Uterus (tissue), 4 donors: Measurements from ENCODE around the gene STK32C. TPM values are rescaled to one million over a fixed set of nuclear protein-coding genes. Genes with fewer than 3 reads are reported as not detected.
A peak's percentile ranks its signal among the peaks of the same experiment; 100 is the strongest.
"Not testable (repeated sequence)": the region's sequence is repeated elsewhere in the genome, so short reads cannot be mapped to it uniquely, and the experiment has no call there.

Experiments used
- DNase-seq, 2 donors: peaks; one replicate each; pipeline ENCODE4 v3.0.0-alpha.2; 2019 to 2020
- H3K27ac ChIP-seq, 2 donors: fragments of 200-600 bp; sonication (generic); 1 replicate in 1 of 2; 2 replicates in 1 of 2; pipeline ENCODE4 v1.5.1; 2016 to 2018
- H3K27me3 ChIP-seq, 2 donors: fragments of 200-600 bp; sonication (generic); one replicate each; pipeline ENCODE4 v1.5.1; 2018 to 2019; ENCODE audit warnings: control low read depth in 1 of 2
- H3K36me3 ChIP-seq, 2 donors: fragments of 200-600 bp; sonication (generic); one replicate each; pipeline ENCODE4 v1.5.1; 2019; ENCODE audit warnings: control low read depth in 1 of 2
- H3K4me1 ChIP-seq, 2 donors: fragments of 200-600 bp; sonication (generic); one replicate each; pipeline ENCODE4 v1.5.1; 2018 to 2019; ENCODE audit warnings: control low read depth in 1 of 2
- H3K4me3 ChIP-seq, 2 donors: fragments of 200-600 bp; sonication (generic); 1 replicate in 1 of 2; 2 replicates in 1 of 2; pipeline ENCODE4 v1.5.1; 2018 to 2019; ENCODE audit warnings: mild to moderate bottlenecking in 1 of 2
- H3K9me3 ChIP-seq, 2 donors: fragments of 200-600 bp; sonication (generic); one replicate each; pipeline ENCODE4 v1.5.1; 2019; ENCODE audit warnings: control low read depth in 1 of 2
- POLR2A ChIP-seq, 2 donors: fragments of 450-650 bp; IDR thresholded peaks; one replicate each; pipeline ENCODE4 v1.6.1; 2016; ENCODE audit warnings: antibody characterized with exemption in 2 of 2, mild to moderate bottlenecking in 1 of 2, moderate library complexity in 1 of 2
- intact Hi-C: fragments of 100-400 bp; cut with DNase I; formaldehyde crosslinking; loops from one replicate; pipeline ENCODE4 v1.15.1; 2023; ENCODE audit warnings: low total_unique reads
- total RNA-seq, 4 donors: library from RNA; depleted of rRNA in 3 of 4; stranded (reverse); fragments of >200 nt in 3 of 4; gene quantifications; one replicate each; pipeline versions ENCODE4 v1.1.0 to v1.2.4, GENCODE V29; 2014 to 2023
- TF ChIP-seq, protein P1 (sequence below), 4 experiments: fragments of 200-600 bp in 2 of 4; fragments of 450-650 bp in 2 of 4; sonication (generic) in 2 of 4; IDR thresholded peaks; one replicate each; pipeline ENCODE4 v1.5.1; 2016 to 2019; ENCODE audit warnings: antibody characterized with exemption in 4 of 4, mild to moderate bottlenecking in 2 of 4, moderate library complexity in 1 of 4
- donor health status: DM: yes; HTN: yes; CAD: no.

The STK32C gene
- total RNA-seq, 4 donors from 2014 or later, result 0.51 to 17.2 (median 3.2) TPM

DNA sequence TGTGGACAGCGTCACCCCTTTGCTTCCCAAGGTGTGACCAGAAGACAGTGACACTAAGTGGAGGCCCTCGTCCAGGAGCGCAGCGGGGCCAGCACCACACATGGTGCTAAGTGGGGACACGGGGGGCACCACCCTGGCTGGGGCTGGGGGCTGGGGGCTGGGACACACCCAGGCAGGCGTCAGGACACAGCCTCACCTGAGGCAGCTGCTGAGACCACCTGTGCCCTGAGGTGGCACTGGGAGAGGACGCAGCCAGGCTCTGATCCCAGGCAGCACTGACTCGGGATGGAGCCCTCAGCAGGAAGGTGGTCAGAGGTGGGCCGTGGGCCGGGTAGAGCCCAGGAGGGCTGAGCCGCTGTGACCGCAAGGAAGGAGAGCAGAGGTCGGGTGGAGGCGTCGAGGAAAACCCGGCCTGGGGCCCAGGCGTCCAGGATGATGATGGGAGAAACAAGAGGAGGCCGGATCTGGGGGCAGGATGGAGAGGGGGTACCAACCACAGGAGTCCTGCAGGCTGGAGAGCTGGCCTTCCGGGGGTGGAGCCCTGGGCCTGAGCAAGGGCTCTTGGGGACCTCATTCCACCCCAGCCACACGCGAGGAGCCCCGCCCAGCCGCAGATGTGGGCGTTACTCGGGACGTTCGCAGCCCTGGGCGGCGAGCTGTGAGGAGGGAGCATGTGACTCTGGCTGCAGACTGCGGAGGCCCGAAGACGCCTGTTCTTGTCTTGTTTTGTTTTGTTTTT, 46.8 kb upstream of the STK32C start:
- no peak overlapping the region for H3K27ac ChIP-seq
- no peaks in the 10 kb centered on the region for H3K27me3 ChIP-seq
- no peaks in the 10 kb centered on the region for H3K9me3 ChIP-seq
- TF ChIP-seq POLR2A (IDR thresholded peaks at IDR 0.05), result no peak
- TF ChIP-seq, protein P1, sequence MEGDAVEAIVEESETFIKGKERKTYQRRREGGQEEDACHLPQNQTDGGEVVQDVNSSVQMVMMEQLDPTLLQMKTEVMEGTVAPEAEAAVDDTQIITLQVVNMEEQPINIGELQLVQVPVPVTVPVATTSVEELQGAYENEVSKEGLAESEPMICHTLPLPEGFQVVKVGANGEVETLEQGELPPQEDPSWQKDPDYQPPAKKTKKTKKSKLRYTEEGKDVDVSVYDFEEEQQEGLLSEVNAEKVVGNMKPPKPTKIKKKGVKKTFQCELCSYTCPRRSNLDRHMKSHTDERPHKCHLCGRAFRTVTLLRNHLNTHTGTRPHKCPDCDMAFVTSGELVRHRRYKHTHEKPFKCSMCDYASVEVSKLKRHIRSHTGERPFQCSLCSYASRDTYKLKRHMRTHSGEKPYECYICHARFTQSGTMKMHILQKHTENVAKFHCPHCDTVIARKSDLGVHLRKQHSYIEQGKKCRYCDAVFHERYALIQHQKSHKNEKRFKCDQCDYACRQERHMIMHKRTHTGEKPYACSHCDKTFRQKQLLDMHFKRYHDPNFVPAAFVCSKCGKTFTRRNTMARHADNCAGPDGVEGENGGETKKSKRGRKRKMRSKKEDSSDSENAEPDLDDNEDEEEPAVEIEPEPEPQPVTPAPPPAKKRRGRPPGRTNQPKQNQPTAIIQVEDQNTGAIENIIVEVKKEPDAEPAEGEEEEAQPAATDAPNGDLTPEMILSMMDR (IDR thresholded peaks at IDR 0.05), result no peak
- intact Hi-C loops, result loop anchor here (5.0 kb wide), 1 partner anchor 132 kb away; no protein-coding TSS in a partner anchor
- H3K4me1 ChIP-seq, result no peaks in the 10 kb centered on the region
- no peak overlapping the region for H3K4me3 ChIP-seq
- H3K36me3 ChIP-seq, result no peaks in the 10 kb centered on the region
- no peak for DNase-seq

DNA sequence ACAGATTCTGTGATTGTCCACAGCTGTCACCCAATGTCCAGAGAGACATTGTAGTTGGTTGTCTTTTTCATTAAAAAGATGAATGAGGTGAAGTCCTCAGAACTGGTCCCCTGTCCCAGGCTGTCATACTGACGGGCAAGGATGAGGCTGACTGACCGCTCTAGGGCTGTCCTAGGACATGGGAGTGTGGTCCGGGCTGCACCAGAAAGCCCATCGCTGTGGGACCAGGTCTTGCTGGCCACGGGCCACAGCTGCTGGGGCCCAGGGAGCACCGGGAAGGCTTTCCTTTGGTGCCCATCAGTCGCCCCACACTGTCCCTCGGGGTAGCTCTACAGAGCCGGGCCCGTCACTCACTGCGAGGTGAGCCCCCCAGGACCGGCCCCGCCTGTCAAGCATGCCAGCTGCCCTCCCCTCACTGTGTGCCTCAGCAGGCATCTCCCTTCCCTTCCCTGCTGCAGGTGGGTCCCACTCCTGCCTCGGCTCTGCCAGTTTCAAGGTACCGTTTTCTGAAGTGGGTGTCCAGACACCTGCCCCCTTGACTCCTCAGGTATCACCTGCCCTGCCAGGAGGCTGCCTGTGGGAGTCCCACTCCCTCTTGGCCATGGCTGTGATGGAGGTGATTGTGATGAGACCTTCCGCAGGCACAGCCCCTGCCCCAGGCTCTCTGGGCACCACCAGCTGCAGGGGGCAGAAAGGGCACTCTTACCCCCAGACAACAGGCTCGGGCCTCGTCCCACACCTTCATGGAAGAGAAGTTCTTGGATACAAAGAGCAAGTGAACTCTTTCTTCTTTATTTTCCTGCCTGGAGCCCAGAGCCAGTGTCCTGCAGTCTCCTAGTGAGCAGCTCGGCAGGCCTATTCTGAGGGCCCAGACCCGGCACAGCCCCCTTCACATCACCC, 46.0 kb upstream of the STK32C start:
- Histone ChIP-seq H3K36me3 (no peaks in the 10 kb centered on the region), H3K4me1 (no peaks in the 10 kb centered on the region), H3K4me3 (no peak overlapping the region), H3K9me3 (no peaks in the 10 kb centered on the region), H3K27me3 (no peaks in the 10 kb centered on the region), H3K27ac (no peak overlapping the region)
- intact Hi-C loops, result loop anchor here (5.0 kb wide), 1 partner anchor 131 kb away; no protein-coding TSS in a partner anchor
- TF ChIP-seq, protein P1 (IDR thresholded peaks at IDR 0.05), result no peak
- no peak for TF ChIP-seq POLR2A (IDR thresholded peaks at IDR 0.05)
- DNase-seq, result no peak

DNA sequence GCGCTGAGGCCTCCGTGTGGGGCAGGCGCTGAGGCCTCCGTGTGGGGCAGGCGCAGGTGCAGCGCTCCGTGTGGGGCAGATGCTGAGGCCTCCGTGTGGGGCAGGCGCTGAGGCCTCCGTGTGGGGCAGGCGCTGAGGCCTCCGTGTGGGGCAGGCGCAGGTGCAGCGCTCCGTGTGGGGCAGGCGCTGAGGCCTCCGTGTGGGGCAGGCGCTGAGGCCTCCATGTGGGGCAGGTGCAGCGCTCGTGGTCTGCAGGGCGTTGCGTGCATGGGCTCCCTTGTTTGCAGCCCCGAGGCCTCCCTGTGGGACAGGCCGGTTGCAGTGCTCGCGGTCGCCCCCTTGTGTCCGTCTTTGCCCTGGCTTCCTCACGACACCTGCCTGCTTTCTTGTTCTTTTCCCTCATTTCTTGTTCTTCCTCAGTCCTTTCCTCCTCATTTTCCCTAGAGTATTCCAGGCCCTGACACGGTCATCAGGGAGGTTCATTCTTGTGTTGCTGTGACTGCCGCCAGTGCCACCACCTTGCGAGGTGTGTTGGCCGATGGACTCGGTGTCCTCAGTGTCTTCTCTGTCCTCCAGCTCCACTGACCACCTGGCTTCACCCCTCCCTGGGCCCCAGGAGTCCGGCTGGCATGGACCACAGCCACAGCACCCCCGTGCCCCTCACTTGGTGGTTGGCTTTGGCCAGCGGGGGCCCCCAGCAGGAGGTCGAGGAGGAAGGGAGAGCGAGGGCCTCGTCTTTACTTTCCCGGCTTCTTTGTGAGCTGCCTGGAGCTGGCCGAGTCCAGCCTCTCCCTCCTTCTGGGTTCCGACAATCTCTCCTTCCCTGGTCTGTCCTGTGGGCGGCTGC, 44.9 kb upstream of the STK32C start:
- TF ChIP-seq, protein P1 (IDR thresholded peaks at IDR 0.05), result peak; percentile 67 to 78 (median 77)
- not testable (repeated sequence) for H3K27me3 ChIP-seq, H3K4me1 ChIP-seq, H3K36me3 ChIP-seq, H3K4me3 ChIP-seq, H3K9me3 ChIP-seq, H3K27ac ChIP-seq
- DNase-seq, result peak; percentile 62 to 74
- intact Hi-C loops, result loop anchor here (5.0 kb wide), 1 partner anchor 130 kb away; no protein-coding TSS in a partner anchor

DNA sequence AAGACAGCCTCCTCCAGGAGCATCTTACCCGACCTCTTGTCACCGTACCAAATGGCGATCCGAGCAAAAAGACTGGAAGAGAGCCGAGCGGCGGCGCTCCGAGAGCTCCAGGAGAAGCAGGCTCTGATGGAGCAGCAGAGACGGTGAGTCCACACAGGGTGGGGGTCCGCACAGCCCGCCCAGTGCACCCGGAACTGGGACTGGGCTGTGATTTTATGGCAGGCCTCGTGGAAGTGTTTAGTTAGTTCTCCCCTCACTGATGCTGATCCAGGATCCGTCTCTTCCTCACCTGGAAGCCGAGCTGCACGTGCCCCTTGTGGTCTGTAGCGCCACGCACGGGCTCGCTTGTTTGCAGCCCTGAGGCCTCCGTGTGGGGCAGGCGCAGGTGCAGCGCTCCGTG, 43.9 kb upstream of the STK32C start:
- Histone ChIP-seq H3K4me1 (no peaks in the 10 kb centered on the region), H3K4me3 (no peak overlapping the region), H3K27me3 (no peaks in the 10 kb centered on the region), H3K36me3 (no peaks in the 10 kb centered on the region), H3K27ac (no peak overlapping the region), H3K9me3 (no peaks in the 10 kb centered on the region)
- DNase-seq, result no peak
- TF ChIP-seq, protein P1 (IDR thresholded peaks at IDR 0.05), result no peak
- TF ChIP-seq POLR2A (IDR thresholded peaks at IDR 0.05), result no peak
- intact Hi-C loops, result loop anchor here (5.0 kb wide), 1 partner anchor 129 kb away; no protein-coding TSS in a partner anchor
